ENCODE results near the gene CEP41. TPM values are rescaled to one million over a fixed set of nuclear protein-coding genes. Genes with fewer than 3 reads are reported as not detected.

Gene CEP41
- total RNA-seq, 4 donors from 2014 or later = 1.8 to 6.2 (median 1.9) TPM

GRCh38 chr7:130359276-130359857 is 81.4 kb downstream of the CEP41 start:
- Histone ChIP-seq H3K4me1 (peaks cover 16 to 36% of the 10 kb centered on the region in 2 donors), H3K9me3 (peaks cover 0 to 3% (median 0%) of the 10 kb centered on the region in 3 donors), H3K27ac (no peak overlapping the region), H3K4me3 (no peak overlapping the region), H3K27me3 (no peaks in the 10 kb centered on the region), H3K36me3 (no peaks in the 10 kb centered on the region)
- ATAC-seq (no peak), DNase-seq (no peak)
- TF ChIP-seq POLR2A (IDR thresholded peaks at IDR 0.05) = no peak
- TF ChIP-seq, protein P1, sequence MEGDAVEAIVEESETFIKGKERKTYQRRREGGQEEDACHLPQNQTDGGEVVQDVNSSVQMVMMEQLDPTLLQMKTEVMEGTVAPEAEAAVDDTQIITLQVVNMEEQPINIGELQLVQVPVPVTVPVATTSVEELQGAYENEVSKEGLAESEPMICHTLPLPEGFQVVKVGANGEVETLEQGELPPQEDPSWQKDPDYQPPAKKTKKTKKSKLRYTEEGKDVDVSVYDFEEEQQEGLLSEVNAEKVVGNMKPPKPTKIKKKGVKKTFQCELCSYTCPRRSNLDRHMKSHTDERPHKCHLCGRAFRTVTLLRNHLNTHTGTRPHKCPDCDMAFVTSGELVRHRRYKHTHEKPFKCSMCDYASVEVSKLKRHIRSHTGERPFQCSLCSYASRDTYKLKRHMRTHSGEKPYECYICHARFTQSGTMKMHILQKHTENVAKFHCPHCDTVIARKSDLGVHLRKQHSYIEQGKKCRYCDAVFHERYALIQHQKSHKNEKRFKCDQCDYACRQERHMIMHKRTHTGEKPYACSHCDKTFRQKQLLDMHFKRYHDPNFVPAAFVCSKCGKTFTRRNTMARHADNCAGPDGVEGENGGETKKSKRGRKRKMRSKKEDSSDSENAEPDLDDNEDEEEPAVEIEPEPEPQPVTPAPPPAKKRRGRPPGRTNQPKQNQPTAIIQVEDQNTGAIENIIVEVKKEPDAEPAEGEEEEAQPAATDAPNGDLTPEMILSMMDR (IDR thresholded peaks at IDR 0.05 in 4 of 5, conservative IDR thresholded peaks at IDR 0.05 in 1 of 5) = no peak
- in situ Hi-C loops (cut with MboI; ENCODE audit: low sequenced_read_pairs in 4 of 4) (no loop called here), intact Hi-C loops (cut with DNase I; ENCODE audit: low total_unique reads) (no loop called here)

GRCh38 chr7:130358471-130358870 is 82.3 kb downstream of the CEP41 start:
- Histone ChIP-seq H3K36me3 (no peaks in the 10 kb centered on the region), H3K4me3 (no peak overlapping the region), H3K27me3 (no peaks in the 10 kb centered on the region), H3K4me1 (peaks cover 12 to 27% of the 10 kb centered on the region in 2 donors), H3K27ac (no peak overlapping the region), H3K9me3 (peaks cover 0 to 3% (median 0%) of the 10 kb centered on the region in 3 donors)
- no peak for TF ChIP-seq POLR2A (IDR thresholded peaks at IDR 0.05)
- TF ChIP-seq, protein P1 (IDR thresholded peaks at IDR 0.05 in 4 of 5, conservative IDR thresholded peaks at IDR 0.05 in 1 of 5) = no peak
- ATAC-seq (no peak), DNase-seq (no peak)
- intact Hi-C loops (cut with DNase I; ENCODE audit: low total_unique reads) (no loop called here), in situ Hi-C loops (cut with MboI; ENCODE audit: low sequenced_read_pairs in 4 of 4) (no loop called here)

DNA sequence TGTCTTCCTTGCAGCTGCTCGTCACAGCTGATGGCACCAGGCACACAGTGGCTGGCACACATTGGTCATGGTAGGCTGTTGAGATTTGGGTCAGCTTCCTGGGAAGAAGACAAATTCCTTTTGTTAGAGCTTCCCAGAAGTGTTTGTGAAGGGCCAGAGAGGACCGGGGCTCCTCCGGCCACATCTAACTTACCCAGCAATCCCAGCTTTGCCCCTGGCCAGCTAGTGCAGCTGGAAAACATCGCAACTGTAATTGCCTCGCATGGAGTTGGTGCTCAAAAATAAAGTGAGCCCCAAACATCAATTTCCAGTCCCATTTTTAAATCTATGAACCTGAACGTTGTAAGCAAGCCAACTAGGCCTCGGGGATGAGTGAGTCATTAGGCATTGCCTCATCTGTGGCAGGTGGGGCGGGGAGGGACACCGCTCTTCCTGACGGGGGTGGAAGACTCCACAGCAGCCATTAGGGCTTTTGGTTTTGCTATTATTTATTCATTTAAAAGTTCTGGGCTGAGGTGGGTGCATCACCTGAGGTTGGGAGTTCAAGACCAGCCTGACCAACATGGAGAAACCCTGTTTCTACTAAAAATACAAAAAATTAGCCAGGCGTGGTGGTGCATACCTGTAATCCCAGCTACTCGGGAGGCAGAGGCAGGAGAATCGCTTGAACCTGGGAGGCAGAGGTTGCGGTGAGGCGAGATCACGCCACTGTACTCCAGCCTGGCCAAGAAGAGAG is 83.8 kb downstream of the CEP41 start:
- H3K36me3 ChIP-seq = no peaks in the 10 kb centered on the region
- intact Hi-C loops (cut with DNase I; ENCODE audit: low total_unique reads) (no loop called here), in situ Hi-C loops (cut with MboI; ENCODE audit: low sequenced_read_pairs in 4 of 4) (no loop called here)
- peak; percentile 63 to 78 for DNase-seq
- peak overlapping the region; percentile 63 to 80 (median 72) for H3K27ac ChIP-seq
- H3K4me1 ChIP-seq = peaks cover 12 to 25% of the 10 kb centered on the region in 2 donors
- TF ChIP-seq POLR2A (IDR thresholded peaks at IDR 0.05) = no peak
- TF ChIP-seq, protein P1 (IDR thresholded peaks at IDR 0.05 in 4 of 5, conservative IDR thresholded peaks at IDR 0.05 in 1 of 5) = no peak
- H3K9me3 ChIP-seq = peaks cover 0 to 3% (median 0%) of the 10 kb centered on the region in 3 donors
- ATAC-seq = peak; percentile 82 to 89
- H3K4me3 ChIP-seq = no peak overlapping the region
- no peaks in the 10 kb centered on the region for H3K27me3 ChIP-seq

DNA sequence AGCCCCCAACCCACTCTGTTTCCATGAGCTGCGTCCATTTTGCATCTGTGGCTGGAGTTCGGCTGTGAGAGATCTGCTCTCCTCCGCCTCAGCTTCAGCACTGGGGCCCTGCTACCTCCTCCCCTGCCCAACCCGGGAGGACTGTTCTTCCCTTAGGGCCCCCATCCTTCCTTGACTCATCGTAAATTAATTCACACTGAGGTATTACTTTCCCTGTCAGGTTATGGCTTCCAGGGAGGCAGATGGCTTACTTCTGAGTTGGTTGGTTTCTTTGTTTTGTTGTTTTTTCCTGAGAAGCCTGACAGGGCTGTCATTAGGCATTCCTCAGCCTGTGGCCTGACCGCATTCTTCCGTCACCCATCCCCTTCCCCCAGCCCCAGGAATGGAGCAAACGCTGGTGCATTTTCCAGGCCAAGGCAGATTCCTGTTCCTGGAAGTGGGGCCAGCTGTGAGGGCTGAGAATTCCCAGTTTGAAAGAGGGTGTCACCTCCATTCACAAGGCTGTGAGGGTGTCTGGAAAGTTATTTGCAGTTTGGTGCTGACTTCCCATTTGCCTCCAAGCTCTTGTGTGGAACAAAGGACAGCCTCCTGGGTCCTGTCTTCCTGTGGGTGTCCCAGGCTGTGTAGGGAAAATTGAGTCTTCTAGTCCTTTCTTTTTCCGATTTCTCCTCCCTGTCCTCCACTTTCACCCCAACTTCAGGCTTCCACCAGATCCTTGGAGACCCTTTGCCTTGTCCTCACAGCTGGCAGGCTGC is 84.5 kb downstream of the CEP41 start:
- peak overlapping the region; percentile 63 to 80 (median 72) for H3K27ac ChIP-seq
- ATAC-seq (peak; percentile 50 to 71), DNase-seq (peak in 1 of 2 donors; percentile 63)
- peaks cover 0 to 3% (median 0%) of the 10 kb centered on the region in 3 donors for H3K9me3 ChIP-seq
- TF ChIP-seq POLR2A (IDR thresholded peaks at IDR 0.05) = no peak
- TF ChIP-seq, protein P1 (IDR thresholded peaks at IDR 0.05 in 4 of 5, conservative IDR thresholded peaks at IDR 0.05 in 1 of 5) = no peak
- H3K4me1 ChIP-seq = peaks cover 15 to 25% of the 10 kb centered on the region in 2 donors
- no peak overlapping the region for H3K4me3 ChIP-seq
- H3K27me3 ChIP-seq = peaks cover 0 to 5% (median 0%) of the 10 kb centered on the region in 3 donors
- intact Hi-C loops (cut with DNase I; ENCODE audit: low total_unique reads) = no loop called here
- H3K36me3 ChIP-seq = no peaks in the 10 kb centered on the region
- in situ Hi-C loops (cut with MboI; ENCODE audit: low sequenced_read_pairs in 4 of 4) = no loop called here

Data from gastrocnemius medialis (tissue), 4 donors.